22Rv1 (cell line): ENCODE results near the gene SIAE.

Experiments
- CTCF ChIP-seq: fragments of 450-650 bp; IDR thresholded peaks from 2 replicates; pipeline ENCODE4 v1.5.1; 2017; ENCODE audit warnings: mild to moderate bottlenecking
- ZFX ChIP-seq: fragments of 450-650 bp; IDR thresholded peaks from 2 replicates; pipeline ENCODE4 v1.6.1; 2017; ENCODE audit warnings: antibody characterized with exemption, borderline replicate concordance

- no peak for TF ChIP-seq CTCF
- TF ChIP-seq ZFX, result no peak
Observed at GRCh38 chr11:124658986-124659385, 14.6 kb downstream of the SIAE start.
